Measurements from ENCODE around the gene MAP2K5. TPM values are rescaled to one million over a fixed set of nuclear protein-coding genes. Genes with fewer than 3 reads are reported as not detected.

The MAP2K5 gene
- total RNA-seq, 2 donors from 2014 or later = 7.4 to 10.2 TPM

DNA sequence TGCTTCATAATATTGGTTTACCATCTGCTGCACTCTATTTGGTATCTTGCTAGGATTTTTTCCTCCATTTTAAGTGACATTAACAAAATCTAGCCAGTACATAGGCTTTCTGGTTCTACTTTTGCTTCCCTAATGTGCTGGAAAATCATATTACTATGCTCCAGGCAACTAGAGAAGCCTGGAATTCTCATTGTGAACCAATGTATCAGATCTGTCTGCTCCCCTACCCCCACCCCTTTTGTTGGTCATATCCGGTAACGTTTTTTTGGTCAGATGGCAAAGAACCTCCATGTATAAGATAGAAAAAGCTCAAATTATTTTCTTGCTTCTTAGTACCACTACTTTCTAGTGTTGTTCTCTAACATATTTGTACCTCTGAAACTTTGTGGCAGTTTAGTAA, 17.1 kb downstream of the MAP2K5 start:
- no peak for DNase-seq (ENCODE audit: low spot score)
- Histone ChIP-seq H3K36me3 (no peaks in the 10 kb centered on the region), H3K4me3 (no peak overlapping the region), H3K4me1 (ENCODE audit: control insufficient read depth in 1 of 2, low read depth in 2 of 2) (no peaks in the 10 kb centered on the region), H3K27me3 (replicated peaks; ENCODE audit: insufficient read depth) (no peaks in the 10 kb centered on the region), H3K27ac (no peak overlapping the region), H3K9me3 (no peaks in the 10 kb centered on the region)
- TF ChIP-seq, protein P1, sequence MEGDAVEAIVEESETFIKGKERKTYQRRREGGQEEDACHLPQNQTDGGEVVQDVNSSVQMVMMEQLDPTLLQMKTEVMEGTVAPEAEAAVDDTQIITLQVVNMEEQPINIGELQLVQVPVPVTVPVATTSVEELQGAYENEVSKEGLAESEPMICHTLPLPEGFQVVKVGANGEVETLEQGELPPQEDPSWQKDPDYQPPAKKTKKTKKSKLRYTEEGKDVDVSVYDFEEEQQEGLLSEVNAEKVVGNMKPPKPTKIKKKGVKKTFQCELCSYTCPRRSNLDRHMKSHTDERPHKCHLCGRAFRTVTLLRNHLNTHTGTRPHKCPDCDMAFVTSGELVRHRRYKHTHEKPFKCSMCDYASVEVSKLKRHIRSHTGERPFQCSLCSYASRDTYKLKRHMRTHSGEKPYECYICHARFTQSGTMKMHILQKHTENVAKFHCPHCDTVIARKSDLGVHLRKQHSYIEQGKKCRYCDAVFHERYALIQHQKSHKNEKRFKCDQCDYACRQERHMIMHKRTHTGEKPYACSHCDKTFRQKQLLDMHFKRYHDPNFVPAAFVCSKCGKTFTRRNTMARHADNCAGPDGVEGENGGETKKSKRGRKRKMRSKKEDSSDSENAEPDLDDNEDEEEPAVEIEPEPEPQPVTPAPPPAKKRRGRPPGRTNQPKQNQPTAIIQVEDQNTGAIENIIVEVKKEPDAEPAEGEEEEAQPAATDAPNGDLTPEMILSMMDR (IDR thresholded peaks at IDR 0.05) = no peak
- no peak for ATAC-seq (ENCODE audit: insufficient number of reproducible peaks, low FRiP score, low read depth)

- Histone ChIP-seq H3K4me3 (no peak overlapping the region), H3K9me3 (no peaks in the 10 kb centered on the region), H3K27me3 (replicated peaks; ENCODE audit: insufficient read depth) (no peaks in the 10 kb centered on the region), H3K27ac (no peak overlapping the region), H3K4me1 (ENCODE audit: control insufficient read depth in 1 of 2, low read depth in 2 of 2) (no peaks in the 10 kb centered on the region), H3K36me3 (no peaks in the 10 kb centered on the region)
- ATAC-seq (ENCODE audit: insufficient number of reproducible peaks, low FRiP score, low read depth) (no peak), DNase-seq (ENCODE audit: low spot score) (no peak)
- TF ChIP-seq, protein P1 (IDR thresholded peaks at IDR 0.05) = no peak
Measured at GRCh38 chr15:67560320-67560719, 17.8 kb downstream of the MAP2K5 start.

- no peak for DNase-seq (ENCODE audit: low spot score)
- no peak overlapping the region for H3K27ac ChIP-seq
- TF ChIP-seq, protein P1 (IDR thresholded peaks at IDR 0.05) = no peak
- no peaks in the 10 kb centered on the region for H3K4me1 ChIP-seq (ENCODE audit: control insufficient read depth in 1 of 2, low read depth in 2 of 2)
- H3K36me3 ChIP-seq = no peaks in the 10 kb centered on the region
- H3K4me3 ChIP-seq = no peak overlapping the region
- H3K27me3 ChIP-seq (replicated peaks; ENCODE audit: insufficient read depth) = no peaks in the 10 kb centered on the region
- ATAC-seq (ENCODE audit: insufficient number of reproducible peaks, low FRiP score, low read depth) = no peak
- no peaks in the 10 kb centered on the region for H3K9me3 ChIP-seq
Measured at GRCh38 chr15:67563092-67563491, 20.6 kb downstream of the MAP2K5 start.

GRCh38 chr15:67564021-67564967, 21.8 kb downstream of the MAP2K5 start:
- no peak for DNase-seq (ENCODE audit: low spot score)
- Histone ChIP-seq H3K4me3 (no peak overlapping the region), H3K27me3 (replicated peaks; ENCODE audit: insufficient read depth) (no peaks in the 10 kb centered on the region), H3K4me1 (ENCODE audit: control insufficient read depth in 1 of 2, low read depth in 2 of 2) (no peaks in the 10 kb centered on the region), H3K36me3 (no peaks in the 10 kb centered on the region), H3K27ac (no peak overlapping the region), H3K9me3 (no peaks in the 10 kb centered on the region)
- TF ChIP-seq, protein P1 (IDR thresholded peaks at IDR 0.05) = no peak
- ATAC-seq (ENCODE audit: insufficient number of reproducible peaks, low FRiP score, low read depth) = no peak

GRCh38 chr15:67564968-67565345, 22.5 kb downstream of the MAP2K5 start:
- H3K27me3 ChIP-seq (replicated peaks; ENCODE audit: insufficient read depth) = no peaks in the 10 kb centered on the region
- no peaks in the 10 kb centered on the region for H3K36me3 ChIP-seq
- TF ChIP-seq, protein P1 (IDR thresholded peaks at IDR 0.05) = no peak
- no peaks in the 10 kb centered on the region for H3K9me3 ChIP-seq
- no peak overlapping the region for H3K4me3 ChIP-seq
- ATAC-seq (ENCODE audit: insufficient number of reproducible peaks, low FRiP score, low read depth) (no peak), DNase-seq (ENCODE audit: low spot score) (no peak)
- no peaks in the 10 kb centered on the region for H3K4me1 ChIP-seq (ENCODE audit: control insufficient read depth in 1 of 2, low read depth in 2 of 2)
- H3K27ac ChIP-seq = no peak overlapping the region
